ENCODE results near the gene CELF3. TPM values are rescaled to one million over a fixed set of nuclear protein-coding genes. Genes with fewer than 3 reads are reported as not detected.

The CELF3 gene
- not detected in 2 replicates for total RNA-seq

DNA sequence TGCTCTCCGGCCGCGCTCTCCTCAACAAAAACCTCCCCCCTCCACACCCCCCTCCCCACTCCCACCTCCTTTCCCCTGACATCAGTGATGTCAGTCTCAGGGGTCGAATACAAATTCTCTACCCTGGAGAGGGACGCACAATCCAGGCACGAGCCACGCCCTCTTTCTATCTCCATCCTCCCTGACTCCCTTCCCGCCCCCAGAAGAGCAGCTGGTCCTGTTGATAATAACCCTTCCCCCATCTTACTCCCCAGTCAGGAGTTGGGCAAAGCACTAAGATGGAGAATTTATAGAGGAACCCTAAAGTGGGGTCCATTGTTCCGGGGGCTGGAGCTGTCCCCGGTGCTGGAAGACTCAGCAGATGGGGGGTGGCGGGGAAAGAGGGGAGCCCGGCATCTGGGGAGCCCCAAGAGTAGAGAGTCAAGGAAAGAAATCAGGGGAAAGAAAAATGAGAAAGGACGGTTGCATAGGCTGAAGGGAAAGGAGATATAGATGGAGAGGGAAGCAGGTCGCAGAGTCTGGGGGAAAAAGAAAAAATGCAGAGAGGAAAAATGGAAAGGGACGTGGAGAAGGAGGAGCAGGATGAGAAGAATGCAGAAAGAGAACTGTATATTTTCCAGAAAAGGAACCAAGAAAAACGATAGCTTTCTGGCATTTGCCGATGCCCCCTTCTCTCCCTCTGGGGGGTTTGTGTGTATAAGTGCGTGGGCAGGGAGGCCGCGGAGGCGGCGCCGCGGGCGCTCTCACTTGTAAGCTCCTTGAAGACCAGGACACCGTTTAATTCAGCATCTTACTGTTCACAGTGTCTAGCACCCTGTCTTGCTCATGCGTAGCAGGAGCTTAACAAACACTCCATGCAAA, at the start of gene CELF3:
Gene CELF3, minus strand, starts transcription at position 33 of the 861 bp plus-strand sequence. CDS start 783 bp downstream, outside the sequence.

DNA sequence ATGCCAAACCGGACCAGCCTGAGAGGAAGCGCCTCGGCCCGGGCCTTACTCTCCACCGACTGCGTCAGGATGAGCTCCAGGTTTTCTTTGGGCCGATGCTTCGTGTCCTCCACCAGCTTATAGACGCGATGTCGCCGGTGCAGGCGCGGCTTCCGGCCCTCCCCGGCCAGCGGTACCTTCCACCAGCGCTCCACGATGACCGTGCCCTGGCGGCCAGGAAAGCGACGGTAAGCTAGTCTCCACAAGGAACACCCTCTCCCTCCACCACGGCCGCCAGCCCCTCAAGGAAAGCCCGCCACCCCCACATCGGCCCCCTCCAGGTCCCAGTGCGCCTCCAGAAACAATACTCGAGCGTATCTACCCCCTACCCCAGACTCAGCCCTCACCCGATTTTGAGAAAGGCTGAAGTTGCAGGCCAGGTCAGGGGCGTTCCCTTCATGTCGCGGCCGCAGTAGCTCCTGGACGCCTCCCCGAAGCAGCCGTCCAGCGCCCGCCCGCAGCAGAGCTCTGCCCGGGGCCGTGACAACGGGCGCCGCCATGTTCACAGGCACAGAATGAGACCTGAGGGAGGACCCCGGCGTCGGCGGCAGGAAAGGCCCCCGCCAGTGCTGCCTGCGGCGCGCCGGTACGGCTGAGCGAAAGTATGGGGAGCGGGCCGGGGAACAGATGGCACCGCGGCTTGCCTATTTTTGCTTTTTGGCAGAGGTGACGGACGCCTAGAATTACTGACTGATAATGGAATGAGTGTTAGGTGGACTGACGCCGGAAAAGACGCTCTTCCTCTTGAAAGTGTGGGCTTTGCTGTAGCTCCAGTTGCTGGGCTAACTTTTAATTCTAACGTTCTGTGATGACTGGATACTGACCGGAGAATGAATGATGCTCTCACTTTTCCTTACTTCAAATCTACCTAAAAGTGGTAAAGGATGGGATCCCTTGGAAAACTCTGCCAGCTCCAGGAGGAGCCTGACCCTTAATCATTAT, 46.6 kb upstream of the CELF3 start, which contains the start of gene MRPL9:
Gene MRPL9, minus strand, starts transcription at position 556 of the 981 bp plus-strand sequence. Its CDS starts 17 bp downstream, at position 539.

DNA sequence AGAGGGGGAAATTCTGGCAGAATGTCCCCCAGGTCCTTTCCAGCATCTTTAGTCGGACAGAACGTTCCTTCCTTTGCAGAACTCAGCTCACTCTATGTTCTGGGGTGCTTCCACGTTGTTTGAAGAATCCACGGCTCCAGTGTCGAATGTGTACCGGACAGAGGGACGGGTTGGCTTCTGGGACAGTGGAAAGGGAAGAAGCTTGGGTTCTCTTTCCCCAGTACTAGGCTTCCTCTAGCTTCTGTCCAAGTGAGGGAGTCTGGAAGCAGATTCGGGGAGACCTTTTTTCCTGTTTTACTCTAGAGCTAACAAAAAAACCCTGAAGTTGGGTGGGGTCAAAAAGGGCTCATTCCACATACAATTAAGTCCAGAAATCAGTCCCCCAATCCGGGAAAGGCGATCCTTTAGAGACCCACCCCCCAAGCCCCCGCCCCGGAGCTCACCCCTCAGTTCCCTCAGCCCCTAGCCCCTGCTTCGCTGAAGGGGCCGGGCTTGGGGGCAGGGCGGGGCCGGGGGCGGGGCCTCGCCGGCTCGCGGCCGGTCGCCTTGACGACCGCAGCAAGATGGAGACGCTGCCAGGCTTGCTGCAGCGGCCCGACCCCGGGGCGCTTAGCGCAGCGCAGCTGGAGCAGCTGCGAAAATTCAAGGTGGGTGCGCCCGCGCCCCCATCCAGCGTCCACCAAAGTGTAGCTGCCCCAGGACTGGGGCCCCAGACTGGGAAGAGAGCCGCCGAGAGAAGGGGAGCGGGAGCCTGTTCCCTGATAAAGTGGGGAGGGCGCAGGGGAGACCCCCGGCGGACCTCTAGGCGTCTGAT, 4.6 kb upstream of the CELF3 start, which contains the start of gene RIIAD1:
Gene RIIAD1, plus strand, starts transcription at position 549 of the 814 bp plus-strand sequence. Its CDS starts 15 bp downstream, at position 564.

Other genes with a start within 250 kb of the CELF3 start
- gene CGN, start 205.4 kb downstream of the CELF3 start, total RNA-seq: 0.13 TPM in 1 of 2 replicates, not detected in the other
- gene TUFT1, start 176.5 kb downstream of the CELF3 start, total RNA-seq: 3.5 and 10.5 TPM in 2 replicates
- gene SNX27, start 104.8 kb downstream of the CELF3 start, total RNA-seq: 31.5 and 36.0 TPM in 2 replicates
- not detected in 2 replicates for gene RIIAD1, start 4.7 kb upstream of the CELF3 start, total RNA-seq
- gene MRPL9, start 46.7 kb upstream of the CELF3 start, total RNA-seq: 36.1 and 41.5 TPM in 2 replicates
- gene TDRKH, start 73.7 kb upstream of the CELF3 start, total RNA-seq: 2.3 and 3.1 TPM in 2 replicates
- gene LINGO4, start 88.6 kb upstream of the CELF3 start, total RNA-seq: not detected in 2 replicates
- 0.03 TPM in 1 of 2 replicates, not detected in the other for gene RORC, start 115.0 kb upstream of the CELF3 start, total RNA-seq
- not detected in 2 replicates for gene C2CD4D, start 123.0 kb upstream of the CELF3 start, total RNA-seq
- not detected in 2 replicates for gene THEM5, start 136.9 kb upstream of the CELF3 start, total RNA-seq
- gene THEM4, start 192.7 kb upstream of the CELF3 start, total RNA-seq: 6.5 and 10.7 TPM in 2 replicates

Data from smooth muscle cell of the pulmonary artery (primary cell).